GM23248 (cell line): ENCODE results near the gene SLC26A8. TPM values are rescaled to one million over a fixed set of nuclear protein-coding genes. Genes with fewer than 3 reads are reported as not detected.
"Not testable (repeated sequence)": the region's sequence is repeated elsewhere in the genome, so short reads cannot be mapped to it uniquely, and the experiment has no call there.

Source experiments
- DNase-seq: peaks from one replicate; pipeline ENCODE4 v3.0.0-alpha.2; 2015
- H2AFZ ChIP-seq: fragments of 200-600 bp; sonication (generic); 2 replicates; pipeline ENCODE4 v1.6.1; 2016; ENCODE audit warnings: antibody characterized with exemption
- H3F3A ChIP-seq: fragments of 200-600 bp; sonication (generic); 2 replicates; pipeline ENCODE4 v1.6.1; 2016; ENCODE audit warnings: mild to moderate bottlenecking, antibody characterized with exemption, mixed run types; ENCODE audit not compliant: insufficient read depth
- H3K27ac ChIP-seq: fragments of 200-600 bp; sonication (generic); 2 replicates; pipeline ENCODE4 v1.5.1; 2016; ENCODE audit warnings: mild to moderate bottlenecking
- H3K27me3 ChIP-seq: fragments of 200-600 bp; sonication (generic); replicated peaks from 2 replicates; pipeline ENCODE4 v1.6.1; 2016; ENCODE audit warnings: mild to moderate bottlenecking; ENCODE audit not compliant: insufficient read depth
- H3K36me3 ChIP-seq: fragments of 200-600 bp; sonication (generic); 2 replicates; pipeline ENCODE4 v1.6.1; 2016; ENCODE audit warnings: low read depth, mild to moderate bottlenecking
- H3K4me1 ChIP-seq: fragments of 200-600 bp; sonication (generic); 2 replicates; pipeline ENCODE4 v1.6.1; 2016; ENCODE audit warnings: mild to moderate bottlenecking; ENCODE audit not compliant: insufficient read depth
- H3K4me2 ChIP-seq: fragments of 200-600 bp; sonication (generic); one replicate; pipeline ENCODE4 v1.6.1; 2016; ENCODE audit warnings: mild to moderate bottlenecking; ENCODE audit not compliant: unreplicated experiment
- H3K4me3 ChIP-seq: fragments of 200-600 bp; sonication (generic); 2 replicates; pipeline ENCODE4 v1.5.1; 2016; ENCODE audit warnings: mild to moderate bottlenecking
- H3K79me2 ChIP-seq: fragments of 200-600 bp; sonication (generic); 2 replicates; pipeline ENCODE4 v1.6.1; 2016; ENCODE audit warnings: mild to moderate bottlenecking; ENCODE audit not compliant: insufficient read depth
- H3K9ac ChIP-seq: fragments of 200-600 bp; sonication (generic); 2 replicates; pipeline ENCODE4 v1.6.1; 2016; ENCODE audit warnings: mild to moderate bottlenecking
- H3K9me2 ChIP-seq: fragments of 200-600 bp; sonication (generic); 2 replicates; pipeline ENCODE4 v1.6.1; 2016; ENCODE audit warnings: mixed run types, mild to moderate bottlenecking, moderate library complexity; ENCODE audit not compliant: insufficient read depth
- H3K9me3 ChIP-seq: fragments of 200-600 bp; sonication (generic); one replicate; pipeline ENCODE4 v1.6.1; 2017; ENCODE audit warnings: low read depth
- H4K20me1 ChIP-seq: fragments of 200-600 bp; sonication (generic); 2 replicates; pipeline ENCODE4 v1.6.0; 2016; ENCODE audit not compliant: insufficient read depth
- EZH2 ChIP-seq: fragments of 200-600 bp; sonication (generic); IDR thresholded peaks from 2 replicates; pipeline ENCODE4 v1.6.1; 2018; ENCODE audit warnings: antibody characterized with exemption, mild to moderate bottlenecking; ENCODE audit not compliant: insufficient read depth, poor library complexity, severe bottlenecking
- EZH2phosphoT487 ChIP-seq: fragments of 200-600 bp; sonication (generic); IDR thresholded peaks from 2 replicates; pipeline ENCODE4 v1.6.1; 2018; ENCODE audit warnings: antibody characterized with exemption, moderate library complexity, mild to moderate bottlenecking, low read depth; ENCODE audit not compliant: insufficient read depth
- WGBS, 2 experiments: methylation state at CpG; one replicate each; pipeline ENCODE4 v1.1.6; 2015 to 2017; ENCODE audit warnings: low lambda C conversion rate in 2 of 2, low coverage in 1 of 2; ENCODE audit errors: missing lambda C conversion rate in 2 of 2; 5-methylcytosine and 5-hydroxymethylcytosine counted together
- in situ Hi-C: fragments of 300-500 bp; cut with MboI; formaldehyde crosslinking; loops from 2 replicates; pipeline ENCODE4 v1.15.0; 2020
- polyA plus RNA-seq: library from polyadenylated mRNA; unstranded; fragments of >200 nt; fragmentation: Nextera tagmentation; extraction: Ambion mirVana; gene quantifications from 2 replicates; pipeline ENCODE4 v1.2.1, GENCODE V29; 2016
- total RNA-seq: library from RNA; depleted of rRNA; stranded (reverse); fragments of >200 nt; shearing (Covaris generic); gene quantifications from 2 replicates; pipeline ENCODE4 v1.2.3, GENCODE V29; 2014

Gene SLC26A8
- total and polyA plus RNA-seq, 2 experiments from 2014 or later, result not detected

- in situ Hi-C loops, result no loop called here
- 89 to 92% methylated on average over 4 of the region's 4 CpGs for WGBS, 2 experiments
These were observed 8.8 kb downstream of the SLC26A8 start for GRCh38 chr6:36015666-36016065.

GRCh38 chr6:36000451-36000850 is 24.0 kb downstream of the SLC26A8 start:
- DNase-seq, result no peak
- Histone ChIP-seq H3K4me1 (no peaks in the 10 kb centered on the region), H3K9me2 (no peaks in the 10 kb centered on the region), H3K4me3 (no peak overlapping the region), H3F3A (no peaks in the 10 kb centered on the region), H4K20me1 (no peaks in the 10 kb centered on the region), H3K79me2 (no peaks in the 10 kb centered on the region), H3K9ac (no peak overlapping the region), H3K27me3 (no peaks in the 10 kb centered on the region), H3K36me3 (no peaks in the 10 kb centered on the region), H2AFZ (no peak overlapping the region), H3K27ac (no peak overlapping the region), H3K9me3 (no peaks in the 10 kb centered on the region), H3K4me2 (no peak overlapping the region)
- TF ChIP-seq EZH2phosphoT487 (no peak), EZH2 (no peak)
- 40 to 65% methylated on average over 1 of the region's 1 CpG for WGBS, 2 experiments
- in situ Hi-C loops, result no loop called here

More at GRCh38 chr6:36015666-36016065, 8.8 kb downstream of the SLC26A8 start:
- no peaks in the 10 kb centered on the region for H3K27me3 ChIP-seq
- H3K4me1 ChIP-seq, result no peaks in the 10 kb centered on the region
- H3K9me2 ChIP-seq, result no peaks in the 10 kb centered on the region
- no peaks in the 10 kb centered on the region for H3F3A ChIP-seq
- no peak for DNase-seq
- TF ChIP-seq EZH2phosphoT487 (no peak), EZH2 (no peak)
- no peaks in the 10 kb centered on the region for H3K79me2 ChIP-seq
- H3K36me3 ChIP-seq, result no peaks in the 10 kb centered on the region
- no peak overlapping the region for H3K9ac ChIP-seq
- H4K20me1 ChIP-seq, result no peaks in the 10 kb centered on the region
- H3K9me3 ChIP-seq, result no peaks in the 10 kb centered on the region
- H3K27ac ChIP-seq, result no peak overlapping the region
- H3K4me3 ChIP-seq, result no peak overlapping the region
- H3K4me2 ChIP-seq, result no peak overlapping the region
- no peak overlapping the region for H2AFZ ChIP-seq

- Histone ChIP-seq H3K4me3 (no peak overlapping the region), H3K27ac (no peak overlapping the region), H3K27me3 (no peaks in the 10 kb centered on the region), H3K36me3 (no peaks in the 10 kb centered on the region), H3K9me2 (no peaks in the 10 kb centered on the region), H3K9me3 (no peaks in the 10 kb centered on the region), H3K4me2 (no peak overlapping the region), H4K20me1 (no peaks in the 10 kb centered on the region), H3K4me1 (no peaks in the 10 kb centered on the region), H3K79me2 (no peaks in the 10 kb centered on the region), H3F3A (no peaks in the 10 kb centered on the region), H3K9ac (no peak overlapping the region), H2AFZ (no peak overlapping the region)
- TF ChIP-seq EZH2phosphoT487 (no peak), EZH2 (no peak)
- 68 to 74% methylated on average over 3 of the region's 3 CpGs for WGBS, 2 experiments
- in situ Hi-C loops, result no loop called here
- DNase-seq, result no peak
These were observed 31.3 kb downstream of the SLC26A8 start for GRCh38 chr6:35993150-35993549.

GRCh38 chr6:35988047-35988446 is 36.4 kb downstream of the SLC26A8 start:
- H2AFZ ChIP-seq, H3K36me3 ChIP-seq, H3K79me2 ChIP-seq, H3K4me2 ChIP-seq, H3K27me3 ChIP-seq, in situ Hi-C loops, H3K9me3 ChIP-seq, H4K20me1 ChIP-seq, H3K9ac ChIP-seq, H3F3A ChIP-seq, H3K27ac ChIP-seq, H3K9me2 ChIP-seq, H3K4me1 ChIP-seq, DNase-seq, H3K4me3 ChIP-seq: not testable (repeated sequence)
- 88 to 92% methylated on average over 9 of the region's 9 CpGs for WGBS, 2 experiments

GRCh38 chr6:35984701-35985100 is 39.7 kb downstream of the SLC26A8 start:
- Histone ChIP-seq H4K20me1 (no peaks in the 10 kb centered on the region), H3K79me2 (no peaks in the 10 kb centered on the region), H3K9ac (no peak overlapping the region), H3K9me3 (no peaks in the 10 kb centered on the region), H3K4me3 (no peak overlapping the region), H3F3A (no peaks in the 10 kb centered on the region), H2AFZ (no peak overlapping the region), H3K9me2 (no peaks in the 10 kb centered on the region), H3K36me3 (no peaks in the 10 kb centered on the region), H3K27ac (no peak overlapping the region), H3K4me2 (no peak overlapping the region), H3K4me1 (no peaks in the 10 kb centered on the region), H3K27me3 (no peaks in the 10 kb centered on the region; the same call in 1 of the 2 replicates)
- WGBS, 2 experiments, result 44 to 45% methylated on average over 4 of the region's 4 CpGs
- in situ Hi-C loops, result no loop called here
- TF ChIP-seq EZH2phosphoT487 (no peak), EZH2 (no peak)
- DNase-seq, result no peak
